ENCODE data around the gene GIMAP1. TPM values are rescaled to one million over a fixed set of nuclear protein-coding genes. Genes with fewer than 3 reads are reported as not detected.

The GIMAP1 gene
- total and polyA plus RNA-seq, 2 of the 8 experiments (the other 6 are each of a cell fraction or from before 2014, with no cell fraction given): not detected

GRCh38 chr7:150746921-150747320, 30.5 kb downstream of the GIMAP1 start:
- Histone ChIP-seq H3K9me3 (ENCODE audit: insufficient read depth in 2 of 2, low read depth in 1 of 2, low read length in 1 of 2) (no peaks in the 10 kb centered on the region), H4K91ac (replicated peaks; ENCODE audit: insufficient read length, low read length) (no peak overlapping the region), H4K20me1 (replicated peaks in 1 of 2; ENCODE audit: control insufficient read depth in 1 of 2, insufficient read depth in 2 of 2, low read length in 2 of 2) (peaks cover 0 to 8% of the 10 kb centered on the region in 2 experiments), H3K14ac (ENCODE audit: insufficient read length) (no peak overlapping the region), H2BK5ac (ENCODE audit: low read depth, low read length) (no peak overlapping the region), H2AK5ac (ENCODE audit: low read depth, low read length) (no peak overlapping the region), H2BK15ac (ENCODE audit: low read length) (no peak overlapping the region), H3K23ac (ENCODE audit: insufficient read length) (no peak overlapping the region), H2BK120ac (replicated peaks; ENCODE audit: low read depth, low read length) (no peak overlapping the region), H3K4me3 (ENCODE audit: extremely low read depth in 1 of 4, insufficient read depth in 2 of 4, low read depth in 3 of 4, low read length in 4 of 4) (no peak overlapping the region), H3K9ac (replicated peaks in 1 of 4; ENCODE audit: extremely low read depth in 1 of 4, low read depth in 3 of 4, low read length in 3 of 4) (no peak overlapping the region), H2BK20ac (ENCODE audit: low read length) (no peak overlapping the region), H3K27ac (ENCODE audit: low read depth, low read length) (no peak overlapping the region), H2AFZ (ENCODE audit: low read length) (no peak overlapping the region), H3K4me1 (replicated peaks in 1 of 4; ENCODE audit: control insufficient read depth in 3 of 4, insufficient read depth in 4 of 4, low read length in 3 of 4) (no peaks in the 10 kb centered on the region), H3K4ac (replicated peaks; ENCODE audit: insufficient read length, low read depth, low read length) (no peak overlapping the region), H2BK12ac (ENCODE audit: low read depth, low read length) (no peak overlapping the region), H3K23me2 (ENCODE audit: low read depth, low read length) (no peaks in the 10 kb centered on the region), H3K27me3 (replicated peaks in 1 of 4; ENCODE audit: control insufficient read depth in 3 of 4, extremely low read depth in 1 of 4, insufficient read depth in 3 of 4, low read length in 3 of 4) (peaks cover 25 to 70% (median 58%) of the 10 kb centered on the region in 4 experiments), H3K79me1 (ENCODE audit: low read depth, low read length) (no peaks in the 10 kb centered on the region), H3K56ac (replicated peaks; ENCODE audit: insufficient read length, low read depth, low read length) (no peak overlapping the region), H4K8ac (ENCODE audit: extremely low read depth, insufficient read depth, low read length) (no peak overlapping the region), H4K5ac (ENCODE audit: insufficient read length, low read depth, low read length) (no peak overlapping the region), H3K4me2 (ENCODE audit: insufficient read depth in 1 of 2, low read depth in 2 of 2, low read length in 2 of 2) (no peak overlapping the region), H3K36me3 (ENCODE audit: control insufficient read depth in 2 of 4, insufficient read depth in 4 of 4, low read length in 3 of 4) (no peaks in the 10 kb centered on the region), H3K18ac (ENCODE audit: extremely low read depth, low read length) (no peak overlapping the region), H3K79me2 (ENCODE audit: control insufficient read depth in 1 of 2, insufficient read depth in 2 of 2, low read length in 2 of 2) (no peaks in the 10 kb centered on the region)
- FAIRE-seq (no peak), DNase-seq (ENCODE audit: low read depth in 1 of 2, low spot score in 2 of 2) (no peak)
- ChIA-PET CTCF (ENCODE audit: partially characterized antibody) (interaction anchor here (1.1 kb wide), 1 partner anchor 329 kb away, joined by 3 read pairs; no protein-coding TSS in a partner anchor), POLR2A (ENCODE audit: partially characterized antibody) (no interaction called here)
- 76% methylated on average over 5 of the region's 6 CpGs; no CpG with 5 or more reads in 1 of the 2 experiments for WGBS, 2 experiments (ENCODE audit: extremely low coverage in 1 of 2, insufficient coverage in 1 of 2, insufficient read length in 1 of 2, insufficient replicate concordance in 2 of 2, low coverage in 1 of 2, low lambda C conversion rate in 2 of 2, missing lambda C conversion rate in 1 of 2)
- TF ChIP-seq CHD1 (IDR thresholded peaks at IDR 0.05; ENCODE audit: low read depth, low read length) (no peak), TAF7 (optimal IDR thresholded peaks at IDR 0.05; ENCODE audit: borderline replicate concordance, low read depth, low read length) (no peak), POLR2AphosphoS5 (IDR thresholded peaks at IDR 0.05; ENCODE audit: low read depth, low read length) (no peak), BACH1 (IDR thresholded peaks at IDR 0.05; ENCODE audit: low read length) (no peak), NANOG (IDR thresholded peaks at IDR 0.05; ENCODE audit: insufficient read depth, low read depth, low read length, poor library complexity, severe bottlenecking) (no peak), GTF2F1 (IDR thresholded peaks at IDR 0.05; ENCODE audit: borderline replicate concordance, low read depth, low read length) (no peak), SRF (IDR thresholded peaks at IDR 0.05; ENCODE audit: low read depth, low read length) (no peak), SP4 (IDR thresholded peaks at IDR 0.05; ENCODE audit: low read length) (no peak), HDAC6 (IDR thresholded peaks at IDR 0.05; ENCODE audit: low read depth, low read length) (no peak), PHF8 (conservative IDR thresholded peaks at IDR 0.05; ENCODE audit: low read depth, low read length) (no peak), ZNF274 (IDR thresholded peaks at IDR 0.05; ENCODE audit: borderline replicate concordance, extremely low read depth, low read length) (no peak), ASH2L (IDR thresholded peaks at IDR 0.05; ENCODE audit: low read length) (no peak), HDAC2 (IDR thresholded peaks at IDR 0.05; ENCODE audit: borderline replicate concordance in 1 of 2, low read depth in 2 of 2, low read length in 2 of 2) (no peak), NRF1 (IDR thresholded peaks at IDR 0.05; ENCODE audit: low read depth, low read length) (no peak)

Measured in H1 (cell line).